Erythroblast (primary cell): ENCODE measurements around the gene SIL1.

Experiments used
- GATA1 ChIP-seq: IDR thresholded peaks from 2 replicates; pipeline ENCODE4 v1.6.1; 2011; ENCODE audit warnings: low read depth, mild to moderate bottlenecking, control low read depth, low read length, moderate library complexity
- POLR2A ChIP-seq: IDR thresholded peaks from 2 replicates; pipeline ENCODE4 v1.6.1; 2011; ENCODE audit warnings: mild to moderate bottlenecking, low read length

GRCh38 chr5:139064613-139065012, 133.6 kb downstream of the SIL1 start:
- TF ChIP-seq POLR2A (no peak), GATA1 (no peak)
